HK-2 (cell line): ENCODE data around the gene EIF5.
"Not testable (repeated sequence)": the region's sequence is repeated elsewhere in the genome, so short reads cannot be mapped to it uniquely, and the experiment has no call there.

Experiments
- DNase-seq: peaks from one replicate; pipeline ENCODE4 v3.0.0-alpha.2; 2018; ENCODE audit not compliant: unreplicated experiment

EIF5 gene

DNA sequence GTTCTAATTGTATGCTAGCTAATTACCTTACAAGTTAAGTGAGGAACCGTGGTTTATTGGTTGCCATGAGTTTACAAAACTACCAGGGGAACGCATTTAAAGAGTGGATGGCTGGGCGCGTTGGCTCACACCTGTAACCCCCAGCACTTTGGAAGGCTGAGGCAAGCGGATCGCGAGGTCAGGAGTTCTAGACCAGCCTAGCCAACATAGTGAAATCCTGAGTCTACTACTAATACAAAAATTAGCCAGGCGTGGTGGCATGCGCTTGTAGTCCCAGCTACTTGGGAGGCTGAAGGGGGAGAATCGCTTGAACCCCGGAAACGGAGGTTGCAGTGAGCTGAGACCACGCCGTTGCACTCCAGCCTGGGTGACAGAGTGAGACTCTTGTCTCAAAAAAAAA is 2.2 kb downstream of the EIF5 start:
- no peak for DNase-seq

DNA sequence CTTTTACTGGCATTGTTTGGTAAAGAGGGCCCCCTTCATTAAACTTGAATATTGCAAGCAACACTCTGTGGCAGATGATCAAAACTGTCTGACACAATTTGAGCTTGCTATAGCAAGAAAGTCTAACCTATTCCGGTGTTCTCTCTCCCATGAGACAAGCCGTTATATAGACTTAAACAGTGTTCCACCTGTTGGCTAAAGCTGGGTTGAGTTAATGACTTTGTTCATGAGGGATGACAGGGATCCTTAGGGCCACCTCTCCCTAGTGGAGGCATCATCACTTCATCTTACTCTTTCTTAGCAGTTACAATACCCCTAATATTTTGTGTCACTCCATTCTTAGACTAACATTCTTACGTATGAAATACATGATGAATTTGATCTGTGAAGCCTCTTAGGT is 3.8 kb downstream of the EIF5 start:
- no peak for DNase-seq

DNA sequence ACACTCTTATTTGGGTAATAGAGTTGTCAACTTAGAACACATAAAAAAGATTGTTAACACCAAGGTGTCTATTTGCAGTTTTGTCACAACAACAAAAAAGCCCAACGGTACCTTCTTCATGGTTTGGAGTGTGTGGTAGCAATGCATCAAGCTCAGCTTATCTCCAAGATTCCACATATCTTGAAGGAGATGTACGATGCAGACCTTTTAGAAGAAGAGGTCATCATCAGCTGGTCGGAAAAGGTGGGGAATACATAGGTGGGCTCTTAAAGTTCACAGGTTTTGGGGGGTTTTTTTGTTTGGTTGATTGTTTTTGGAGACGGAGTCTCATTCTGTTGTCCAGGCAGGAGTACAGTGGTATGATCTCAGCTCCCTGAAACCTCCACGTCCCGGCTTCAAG is 5.5 kb downstream of the EIF5 start:
- DNase-seq: no peak

DNA sequence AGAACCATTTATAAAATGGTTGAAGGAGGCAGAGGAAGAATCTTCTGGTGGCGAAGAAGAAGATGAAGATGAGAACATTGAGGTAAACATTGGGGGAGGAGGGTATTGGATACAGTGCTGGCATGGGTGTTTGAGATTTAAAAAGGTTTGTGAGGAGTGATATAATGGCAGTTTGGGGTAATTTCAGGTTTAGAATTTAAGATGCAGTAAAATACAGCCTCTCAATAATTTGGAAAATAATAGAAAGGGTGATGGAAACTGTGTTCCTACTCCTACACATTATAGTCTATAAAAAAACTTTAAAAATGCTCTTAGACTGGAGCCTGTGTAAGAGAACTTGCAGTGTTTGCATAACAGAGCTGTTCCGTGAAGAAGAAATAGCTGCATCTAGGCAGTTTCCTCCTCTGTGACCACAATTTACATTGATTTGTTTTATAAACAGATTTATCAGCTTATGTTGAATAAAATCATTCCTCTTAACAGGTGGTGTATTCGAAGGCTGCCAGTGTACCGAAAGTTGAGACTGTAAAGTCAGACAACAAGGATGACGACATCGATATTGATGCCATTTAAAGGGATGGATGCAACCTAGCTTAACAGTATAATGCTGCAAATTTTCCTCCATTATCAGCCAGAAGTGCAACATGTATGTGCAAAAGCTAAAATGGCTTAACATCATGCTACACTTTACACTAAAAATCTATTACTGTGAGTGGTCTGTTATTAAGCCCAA is 6.6 kb downstream of the EIF5 start:
- DNase-seq: no peak

DNA sequence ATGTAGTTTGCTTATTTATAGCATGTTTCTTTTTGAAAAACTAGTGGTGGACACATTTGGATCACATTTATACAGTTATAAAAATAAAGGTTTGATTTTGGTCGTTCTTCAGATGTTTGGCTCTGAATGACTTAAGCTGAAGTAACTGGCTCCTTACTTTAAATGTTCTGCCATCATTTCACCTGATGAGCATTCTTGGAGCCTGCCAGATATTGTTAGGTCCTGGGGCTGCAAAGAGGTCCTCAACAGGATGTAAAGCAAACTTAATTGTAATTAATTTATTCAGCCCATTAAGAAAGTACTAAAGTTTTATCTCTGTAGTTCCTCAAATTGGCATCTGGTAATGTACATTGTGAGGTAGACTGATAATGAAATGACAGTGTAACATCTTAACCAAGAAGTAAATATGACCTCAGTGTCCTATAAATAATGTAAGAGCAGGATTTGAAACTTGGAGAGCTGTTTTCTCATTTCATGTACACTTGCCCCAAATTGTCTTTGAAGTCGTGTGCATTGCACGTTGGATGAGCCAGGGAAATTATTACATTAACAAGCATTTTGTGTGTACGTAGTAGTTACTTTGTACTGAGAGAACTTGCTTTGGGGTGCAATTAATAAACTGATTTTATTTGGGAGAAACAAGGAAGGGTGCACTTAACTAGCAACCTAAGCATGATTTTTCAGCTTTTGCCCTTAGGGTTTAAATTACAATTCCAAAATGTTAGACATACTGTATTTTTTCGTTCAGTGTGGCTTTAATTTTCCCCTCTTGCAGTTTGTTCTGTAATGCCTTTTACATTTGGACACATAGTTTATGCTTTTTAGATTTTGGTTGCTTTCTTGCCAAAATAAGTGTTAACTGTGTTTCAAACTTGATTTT is 7.5 kb downstream of the EIF5 start:
- no peak for DNase-seq

DNA sequence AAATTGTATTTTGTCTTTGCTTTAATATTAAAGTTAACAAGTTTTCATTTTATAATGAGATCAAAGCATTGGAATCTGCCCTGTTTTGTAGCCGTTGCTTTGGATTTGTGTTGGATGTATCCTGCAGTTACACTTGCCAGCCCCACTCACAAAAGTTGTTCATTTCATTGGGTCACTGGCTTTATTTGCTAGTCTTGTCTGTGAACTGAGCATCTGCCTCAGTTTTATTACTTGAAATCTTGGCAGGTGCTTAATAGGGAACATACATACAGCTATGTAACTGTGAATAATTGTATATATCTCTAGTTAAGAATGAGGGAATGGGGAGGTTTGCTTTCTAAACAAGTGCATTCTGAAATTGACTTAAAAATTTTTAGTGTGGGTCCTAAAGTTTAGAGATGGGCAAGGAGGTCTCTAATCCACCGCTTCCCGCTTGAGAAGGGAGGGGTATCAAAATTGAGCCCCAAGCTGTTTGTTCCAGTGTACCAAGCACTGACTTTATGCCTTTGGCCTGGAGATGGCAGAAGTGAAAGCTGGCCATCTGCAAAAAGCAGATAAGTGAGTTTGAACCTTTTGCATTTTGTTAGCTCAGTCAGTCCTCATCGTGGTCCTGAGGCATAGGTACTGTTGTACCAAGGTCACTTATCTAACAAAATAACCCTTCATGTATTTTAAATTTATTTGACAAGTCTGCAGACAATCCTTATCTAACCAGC is 9.3 kb downstream of the EIF5 start:
- no peak for DNase-seq

DNA sequence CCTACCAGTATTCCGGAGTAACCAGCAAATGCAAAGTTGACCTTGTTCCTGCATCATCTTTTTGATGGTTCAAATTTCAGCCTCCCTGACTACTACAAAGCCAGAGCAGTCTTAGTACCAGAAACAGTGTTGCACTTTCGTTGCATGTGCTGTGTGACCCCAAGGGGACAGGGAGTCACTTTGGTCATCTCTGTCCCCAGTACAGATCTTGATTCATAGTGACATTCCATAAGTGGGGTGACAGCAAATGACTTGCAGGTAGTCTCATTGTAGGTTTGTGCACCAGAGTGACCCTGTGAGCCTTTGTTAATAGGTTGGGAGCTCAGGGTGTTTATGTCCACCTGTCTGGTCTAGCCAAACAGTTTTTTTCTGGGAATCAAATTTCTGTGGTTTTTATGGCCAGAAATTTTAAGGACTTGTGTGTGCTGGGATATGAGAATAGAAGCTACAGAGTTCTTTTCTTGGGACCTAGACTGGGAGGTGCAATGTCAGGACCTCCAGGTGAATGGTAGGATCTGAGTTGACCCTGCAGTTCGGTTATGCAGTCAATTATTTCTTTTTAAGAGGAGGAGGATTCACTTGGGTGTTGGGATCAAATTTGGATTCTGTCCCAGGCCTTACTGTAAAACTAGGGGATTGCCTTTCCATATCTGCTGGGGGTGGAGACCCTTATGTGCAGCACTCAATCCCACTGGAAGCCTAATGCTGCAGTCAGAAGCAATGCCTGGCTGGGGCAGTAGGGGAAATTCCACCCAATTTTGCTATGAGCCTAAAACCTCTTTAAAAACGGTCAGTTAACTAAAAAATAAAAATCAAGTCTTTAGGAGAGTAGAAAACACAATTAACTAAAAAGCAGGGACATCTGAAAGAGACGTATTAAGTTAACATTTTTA is 10.1 kb downstream of the EIF5 start:
- DNase-seq: no peak

DNA sequence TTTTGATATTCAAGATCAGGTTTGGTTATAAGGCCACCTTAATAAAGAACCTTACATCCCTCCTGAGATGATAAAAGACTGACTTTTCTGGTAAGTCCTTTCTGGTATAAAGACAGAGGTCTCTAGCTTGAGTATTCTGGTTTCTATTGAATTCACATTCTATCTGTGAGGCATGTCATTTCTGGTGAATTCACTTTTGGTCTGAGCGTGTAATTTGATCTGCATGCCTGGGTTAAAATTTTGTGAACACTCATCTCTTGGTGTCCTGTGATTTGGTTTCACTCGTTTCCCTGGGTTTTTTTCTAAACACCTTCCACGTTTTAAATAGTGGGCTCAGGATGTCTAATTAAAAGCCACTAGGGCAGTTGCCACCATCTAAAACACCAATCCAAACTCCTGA is 12.2 kb downstream of the EIF5 start:
- DNase-seq: no peak

DNA sequence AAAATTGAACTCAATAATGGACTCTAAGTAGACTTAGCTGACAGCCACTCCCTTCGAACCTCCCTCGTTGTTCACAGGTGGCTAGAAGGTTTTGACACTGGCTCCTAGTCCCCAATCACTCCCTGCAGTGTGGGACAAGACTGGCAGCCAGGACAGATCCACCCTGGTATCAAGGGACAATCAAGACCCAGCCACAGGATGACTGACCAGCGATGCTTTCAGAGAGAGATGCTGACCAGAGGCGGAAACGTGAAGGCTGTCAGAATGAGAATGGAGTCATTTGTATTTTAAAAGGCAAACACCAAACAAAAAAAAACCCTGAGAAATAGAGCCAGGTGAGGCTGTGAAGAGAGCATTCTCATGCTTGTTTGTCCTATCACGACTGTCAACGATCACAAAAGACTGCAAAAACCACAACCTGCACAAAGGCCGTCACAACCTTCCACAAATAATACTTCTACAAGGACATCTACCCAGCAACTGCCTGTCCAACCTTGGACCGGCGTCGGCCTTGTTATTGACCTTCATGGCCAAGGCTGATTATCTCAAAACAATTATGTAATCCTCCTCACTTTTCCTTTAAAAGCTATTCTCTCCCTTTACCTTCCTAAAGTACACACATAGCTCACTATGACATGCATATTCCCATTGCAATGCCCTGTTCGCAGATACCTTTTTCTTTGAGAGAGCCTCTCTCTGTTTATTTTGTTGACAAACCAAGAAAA is 13.2 kb downstream of the EIF5 start:
- no peak for DNase-seq

DNA sequence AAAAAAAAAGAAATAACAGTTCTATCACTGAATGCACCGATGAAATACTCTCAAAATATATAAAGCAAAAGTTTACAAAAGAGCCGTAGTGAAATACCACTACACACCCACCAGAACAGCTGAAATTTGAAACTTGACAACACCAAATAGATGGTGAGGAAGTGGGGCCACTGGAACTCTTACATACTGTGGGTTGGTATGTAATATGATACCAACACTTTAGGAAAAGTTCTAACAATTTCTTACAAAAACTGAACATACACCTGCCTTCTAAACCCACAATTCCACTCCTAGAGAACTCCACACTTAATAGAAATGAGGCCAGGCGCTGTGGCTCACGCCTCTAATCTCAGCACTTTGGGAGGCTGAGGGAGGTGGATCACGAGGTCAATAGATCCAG is 14.1 kb downstream of the EIF5 start:
- DNase-seq: no peak

DNA sequence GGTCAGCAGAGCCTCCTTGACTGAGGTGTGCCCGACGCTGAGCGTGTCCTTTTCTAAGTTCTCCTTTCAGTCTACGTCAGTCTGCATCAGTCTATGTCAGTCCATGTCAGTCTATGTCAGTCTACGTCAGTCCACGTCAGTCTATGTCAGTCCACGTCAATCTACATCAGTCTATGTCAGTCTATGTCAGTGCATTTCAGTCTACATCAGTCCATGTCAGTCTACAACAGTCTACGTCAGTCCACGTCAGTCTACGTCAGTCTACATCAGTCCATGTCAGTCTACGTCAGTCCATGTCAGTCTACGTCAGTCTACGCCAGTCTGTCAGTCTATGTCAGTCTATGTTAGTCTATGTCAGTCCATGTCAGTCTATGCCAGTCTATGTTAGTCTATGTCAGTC is 15.9 kb downstream of the EIF5 start:
- DNase-seq: no peak

DNA sequence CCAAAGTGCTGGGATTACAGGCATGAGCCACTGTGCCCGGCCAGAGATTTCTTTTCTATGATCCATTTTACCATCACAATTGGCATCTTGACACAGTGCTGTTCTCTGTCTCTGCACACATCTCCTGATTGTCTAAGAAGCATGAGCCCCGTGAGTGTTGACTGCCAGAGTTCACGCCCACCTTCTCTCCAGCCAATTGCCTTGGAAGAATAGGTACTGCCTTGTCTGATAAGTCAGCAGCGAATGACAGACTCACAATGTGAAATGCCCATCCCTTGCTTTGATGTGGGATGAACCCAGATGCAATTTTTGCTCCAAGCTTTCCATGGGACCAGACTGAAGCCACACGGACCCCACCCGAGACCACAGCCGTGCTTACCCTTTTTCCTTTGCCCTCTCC is 19.3 kb downstream of the EIF5 start:
- DNase-seq: no peak

DNA sequence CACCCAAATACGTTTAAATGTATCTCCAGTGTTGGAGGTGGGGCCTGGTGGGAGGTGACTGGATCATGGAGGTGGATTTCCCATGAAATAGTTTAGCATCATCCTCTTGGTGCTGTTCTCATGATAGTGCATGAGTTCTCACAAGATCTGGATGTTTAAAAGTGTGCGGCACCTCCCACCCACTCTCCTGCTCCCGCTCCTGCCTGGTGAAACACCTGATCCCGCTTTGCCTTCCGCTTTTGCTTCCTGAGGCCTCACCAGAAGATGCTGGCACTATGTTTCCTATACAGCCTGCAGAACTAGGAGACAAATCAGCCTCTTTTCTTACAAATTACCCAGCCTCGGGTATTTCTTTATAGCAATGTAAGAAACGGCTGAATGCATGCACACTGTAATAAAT is 20.1 kb downstream of the EIF5 start:
- DNase-seq: no peak

DNA sequence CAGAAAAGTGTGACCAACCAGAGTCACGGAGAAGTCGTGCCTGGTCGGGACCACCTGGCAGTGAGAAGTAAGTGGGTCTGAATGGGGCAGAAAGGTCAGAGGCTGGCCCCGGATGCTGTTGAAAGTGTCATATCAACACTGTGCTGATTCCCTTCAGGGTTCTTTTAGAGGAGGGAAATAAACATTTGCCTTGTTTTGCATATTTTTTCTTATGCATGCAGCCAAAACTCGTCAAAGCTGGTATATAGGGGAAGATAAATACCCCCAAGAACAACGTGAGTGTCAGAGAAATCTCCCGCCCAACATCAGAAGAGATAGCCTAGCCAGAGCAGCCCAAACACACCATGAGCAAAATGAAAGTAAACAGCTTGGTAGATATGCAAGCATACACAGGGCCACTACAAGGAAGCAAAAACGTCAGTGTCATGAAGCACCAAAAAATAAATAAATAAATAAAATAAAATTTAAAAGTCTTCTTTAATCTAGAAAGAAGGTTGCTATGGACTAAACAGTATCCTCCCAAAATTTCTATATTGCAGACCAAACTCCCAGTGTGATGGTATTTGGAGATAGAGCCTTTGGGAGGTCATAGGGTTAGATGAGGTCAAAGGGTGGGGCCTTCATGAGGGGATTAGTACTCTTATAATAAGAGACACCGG is 22.1 kb downstream of the EIF5 start:
- no peak for DNase-seq

DNA sequence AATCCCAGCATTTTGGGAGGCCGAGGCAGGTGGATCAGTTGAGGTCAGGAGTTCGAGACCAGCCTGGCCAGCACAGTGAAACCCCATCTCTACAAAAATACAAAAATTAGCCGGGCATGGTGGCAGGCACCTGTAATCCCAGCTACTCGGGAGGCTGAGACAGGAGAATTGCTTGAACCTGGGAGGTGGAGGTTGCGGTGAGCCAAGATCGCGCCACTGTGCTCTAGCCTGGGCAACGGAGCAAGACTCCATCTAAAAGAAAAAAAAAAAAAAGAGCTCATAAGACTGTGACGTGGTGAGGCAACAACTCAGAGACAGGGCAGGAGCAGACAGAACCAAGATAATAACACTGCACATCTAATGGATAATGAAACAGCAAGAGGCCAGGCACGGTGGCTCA is 23.5 kb downstream of the EIF5 start:
- DNase-seq: not testable (repeated sequence)

DNA sequence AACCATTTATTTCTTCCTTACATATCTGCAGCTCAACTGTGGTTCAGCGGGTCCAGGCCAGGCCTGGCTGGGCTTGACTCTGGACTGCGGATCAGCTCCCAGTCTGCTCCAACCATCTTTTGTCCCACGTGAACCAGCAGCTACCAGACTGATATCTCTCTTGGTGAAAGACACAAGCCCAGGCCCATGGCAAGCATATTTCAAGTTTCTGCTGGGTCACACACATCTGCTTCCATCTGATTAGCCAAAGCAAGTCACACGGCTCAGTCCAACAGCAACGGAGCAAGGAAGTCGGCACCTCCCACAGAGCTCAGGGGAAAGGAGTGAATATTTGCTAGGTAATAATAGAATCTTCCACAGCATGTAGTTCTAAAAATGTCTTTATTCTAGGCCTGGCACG is 26.5 kb downstream of the EIF5 start:
- no peak for DNase-seq

DNA sequence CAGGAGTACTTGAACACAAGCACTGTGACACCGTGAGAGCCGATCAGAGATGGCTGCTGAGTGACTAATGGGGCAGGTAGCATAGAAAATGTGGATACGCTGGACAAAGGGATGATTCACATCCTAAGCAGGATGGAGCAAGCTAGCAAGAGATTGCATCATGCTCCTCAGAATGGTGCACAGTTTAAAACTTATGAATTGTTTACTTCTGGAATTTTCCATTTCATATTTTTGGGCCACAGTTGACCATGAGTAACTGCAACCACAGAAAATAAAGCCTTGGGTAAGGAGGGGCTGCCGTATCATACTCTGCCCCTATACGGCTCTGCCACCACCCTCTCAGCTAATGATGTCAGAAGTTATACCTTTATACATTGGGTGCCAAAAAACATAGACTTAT is 27.8 kb downstream of the EIF5 start:
- peak; percentile 48 for DNase-seq

DNA sequence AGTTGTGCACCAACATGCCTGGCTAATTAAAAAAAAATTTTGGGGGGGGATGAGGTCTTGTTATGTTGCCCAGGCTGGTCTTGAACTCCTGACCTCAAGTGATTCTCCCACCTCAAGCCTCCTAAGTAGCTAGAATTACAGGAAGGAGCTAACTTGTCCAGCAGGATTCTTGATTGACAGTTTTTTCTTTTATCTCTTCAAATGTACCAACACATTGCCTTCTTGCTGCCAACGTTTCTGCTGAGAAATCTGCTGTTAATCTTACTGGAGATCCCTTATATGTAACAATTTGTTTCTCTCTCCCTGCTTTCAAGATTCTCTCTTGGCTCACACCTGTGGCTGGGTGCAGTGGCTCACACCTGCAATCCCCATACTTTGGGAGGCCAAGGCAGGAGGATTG is 28.7 kb downstream of the EIF5 start:
- no peak for DNase-seq

DNA sequence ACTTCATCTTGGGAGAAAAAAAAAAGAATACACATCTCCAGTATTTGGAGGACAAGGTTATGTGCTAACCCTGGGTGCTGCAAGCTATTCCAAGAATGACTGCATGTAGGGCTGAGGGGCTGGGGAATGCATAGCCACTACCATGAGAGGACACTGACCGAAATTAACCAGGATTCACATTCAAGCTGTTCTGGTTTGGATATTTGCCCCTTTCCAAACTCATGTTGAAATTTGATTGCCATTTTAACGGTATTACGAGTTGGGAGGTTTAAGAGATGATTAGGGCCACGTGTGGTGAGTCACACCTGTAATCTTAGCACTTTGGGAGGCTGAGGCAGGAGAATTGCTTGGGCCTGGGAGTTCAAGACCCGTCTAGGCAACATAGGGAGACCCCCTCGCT is 32.7 kb downstream of the EIF5 start:
- DNase-seq: no peak

DNA sequence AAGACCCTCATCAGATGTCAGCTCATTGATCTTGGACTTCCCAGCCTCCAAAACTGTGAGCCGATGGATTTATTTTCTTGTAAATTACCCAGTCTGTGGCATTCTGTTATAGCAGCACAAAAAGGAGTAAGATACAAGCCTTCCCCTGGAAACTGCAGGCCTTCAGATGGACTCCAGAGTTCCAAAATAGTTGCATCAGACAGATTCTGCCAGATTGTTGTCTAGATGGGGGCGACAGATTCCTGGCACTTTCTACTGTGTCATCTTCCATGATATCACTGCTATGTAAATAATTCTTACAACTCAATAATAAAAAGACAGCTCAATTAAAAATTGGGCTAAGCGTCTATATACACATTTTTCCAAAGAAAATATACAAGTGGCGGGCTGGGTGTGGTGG is 34.0 kb downstream of the EIF5 start:
- DNase-seq: no peak

DNA sequence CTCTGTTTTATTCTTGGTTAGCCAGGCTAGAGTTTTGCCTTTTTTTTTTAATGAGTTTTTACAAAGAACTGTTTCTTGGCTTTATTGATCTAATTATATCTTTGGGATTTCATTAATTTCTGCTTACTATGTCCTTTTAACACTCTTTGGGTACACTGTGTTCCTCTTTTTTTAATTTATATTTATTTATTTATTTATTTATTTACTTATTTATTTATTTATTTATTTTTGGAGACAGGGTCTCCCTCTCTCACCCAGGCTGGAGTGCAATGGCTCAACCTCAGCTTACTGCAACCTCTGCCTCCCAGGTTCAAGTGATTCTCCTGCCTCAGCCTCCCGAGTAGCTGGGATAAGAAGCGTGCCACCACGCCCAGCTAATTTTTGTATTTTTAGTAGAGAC is 36.0 kb downstream of the EIF5 start:
- no peak for DNase-seq
